PC-3 (cell line): ENCODE data around the gene SRPX2. TPM values are rescaled to one million over a fixed set of nuclear protein-coding genes. Genes with fewer than 3 reads are reported as not detected.

Source experiments
- ATAC-seq: fragments of 200-7000 bp; cut with Tn5 transposase; 2 replicates; pipeline ENCODE4 v1.9.1; 2020; ENCODE audit warnings: mild to moderate bottlenecking, moderate library complexity
- BruUV-seq: library from RNA; stranded (reverse); fragments of 400-500 nt; replicated peaks from 2 replicates; lab custom pipeline; 2021; lab: Mats Ljungman, UMichigan
- CTCF ChIA-PET: fragments of 300-600 bp; sonication (Branson Sonifier 250); formaldehyde crosslinking; loops from one replicate; lab custom pipeline; 2022; ENCODE audit warnings: antibody characterized with exemption; lab: Charles Lee
- POLR2A ChIA-PET: fragments of 300-600 bp; sonication (Branson Sonifier 250); formaldehyde crosslinking; loops from one replicate; lab custom pipeline; 2022; ENCODE audit warnings: antibody characterized with exemption; ENCODE audit not compliant: unreplicated experiment; lab: Charles Lee
- DNase-seq: peaks from one replicate; pipeline ENCODE4 v3.0.0-alpha.2; 2015
- H2AFZ ChIP-seq: fragments of 300-600 bp; sonication (generic); 2 replicates; pipeline ENCODE4 v1.6.0; 2016; ENCODE audit warnings: antibody characterized with exemption, low read length
- H3F3A ChIP-seq: fragments of 300-600 bp; sonication (generic); one replicate; pipeline ENCODE4 v1.6.0; 2017; ENCODE audit warnings: antibody characterized with exemption, low read length, control low read depth, mild to moderate bottlenecking; ENCODE audit not compliant: unreplicated experiment
- H3K27ac ChIP-seq: fragments of 300-600 bp; sonication (generic); 2 replicates; pipeline ENCODE4 v1.5.1; 2016; ENCODE audit warnings: mild to moderate bottlenecking, low read length
- H3K27me3 ChIP-seq: fragments of 300-600 bp; sonication (generic); 2 replicates; pipeline ENCODE4 v1.6.1; 2016; ENCODE audit warnings: low read length, mixed read lengths
- H3K36me3 ChIP-seq: fragments of 300-600 bp; sonication (generic); 2 replicates; pipeline ENCODE4 v1.6.1; 2016; ENCODE audit warnings: low read depth, mixed run types, low read length, mixed read lengths
- H3K4me1 ChIP-seq: fragments of 300-600 bp; sonication (generic); 2 replicates; pipeline ENCODE4 v1.5.1; 2016; ENCODE audit warnings: low read length; ENCODE audit not compliant: insufficient read depth
- H3K4me2 ChIP-seq: fragments of 300-600 bp; sonication (generic); 2 replicates; pipeline ENCODE4 v1.6.0; 2016; ENCODE audit warnings: low read length
- H3K4me3 ChIP-seq: fragments of 300-600 bp; sonication (generic); 2 replicates; pipeline ENCODE4 v1.5.1; 2016; ENCODE audit warnings: mild to moderate bottlenecking, low read length, mixed read lengths
- H3K79me2 ChIP-seq: fragments of 300-600 bp; sonication (generic); 2 replicates; pipeline ENCODE4 v1.6.1; 2017; ENCODE audit warnings: low read length, mixed read lengths
- H3K9ac ChIP-seq: fragments of 300-600 bp; sonication (generic); 2 replicates; pipeline ENCODE4 v1.6.0; 2016; ENCODE audit warnings: mild to moderate bottlenecking, low read length
- H3K9me2 ChIP-seq: fragments of 300-600 bp; sonication (generic); replicated peaks from 2 replicates; pipeline ENCODE4 v1.6.1; 2016; ENCODE audit warnings: mixed run types, low read length, mixed read lengths
- H3K9me3 ChIP-seq: fragments of 300-600 bp; sonication (generic); 2 replicates; pipeline ENCODE4 v1.6.1; 2016; ENCODE audit warnings: low read length, mixed read lengths
- H4K20me1 ChIP-seq: fragments of 300-600 bp; sonication (generic); 2 replicates; pipeline ENCODE4 v1.6.1; 2016; ENCODE audit warnings: low read length, mixed read lengths
- CTCF ChIP-seq: fragments of 300-600 bp; sonication (generic); conservative IDR thresholded peaks from 2 replicates; pipeline ENCODE4 v1.5.1; 2017; ENCODE audit warnings: antibody characterized with exemption, low read depth, mild to moderate bottlenecking, low read length
- EZH2 ChIP-seq: fragments of 300-600 bp; sonication (generic); IDR thresholded peaks from one replicate; pipeline ENCODE4 v1.6.1; 2017; ENCODE audit warnings: antibody characterized with exemption, mild to moderate bottlenecking, low read length; ENCODE audit not compliant: unreplicated experiment
- EZH2phosphoT487 ChIP-seq: fragments of 300-600 bp; sonication (generic); IDR thresholded peaks from 2 replicates; pipeline ENCODE4 v1.6.1; 2018; ENCODE audit warnings: mild to moderate bottlenecking, antibody characterized with exemption, low read length, borderline replicate concordance
- intact Hi-C: fragments of 100-400 bp; cut with micrococcal nuclease; formaldehyde crosslinking; loops from 2 replicates; pipeline ENCODE4 v1.9.0; 2023
- total RNA-seq: library from RNA; depleted of rRNA; stranded (reverse); fragments of >200 nt; gene quantifications from 2 replicates; pipeline ENCODE4 v1.2.3, GENCODE V29; 2014

SRPX2 gene
- total RNA-seq, 1 experiment from 2014 or later = 12.2 TPM

- Histone ChIP-seq H2AFZ (no peak overlapping the region), H3K36me3 (no peaks in the 10 kb centered on the region), H3K9me2 (no peaks in the 10 kb centered on the region), H3K4me3 (no peak overlapping the region), H3K27me3 (no peaks in the 10 kb centered on the region), H3K4me1 (peaks cover 20% of the 10 kb centered on the region), H3K79me2 (no peaks in the 10 kb centered on the region), H3K4me2 (peak overlapping the region; percentile 11; the same call in 1 of the 2 replicates), H3K9ac (no peak overlapping the region), H3K27ac (no peak overlapping the region), H3K9me3 (no peaks in the 10 kb centered on the region), H4K20me1 (no peaks in the 10 kb centered on the region), H3F3A (no peaks in the 10 kb centered on the region)
- ATAC-seq (no peak), DNase-seq (no peak)
- no peak for TF ChIP-seq EZH2phosphoT487
- TF ChIP-seq CTCF = no peak
- no peak for TF ChIP-seq EZH2
- intact Hi-C loops = no loop called here
- ChIA-PET CTCF (no interaction called here), POLR2A (no interaction called here)
- BruUV-seq = no TSS peak
These were observed 15.0 kb downstream of the SRPX2 start for GRCh38 chrX:100658941-100659381.

- no TSS peak for BruUV-seq
- H3K4me1 ChIP-seq = peaks cover 20% of the 10 kb centered on the region
- no peak for DNase-seq
- no peaks in the 10 kb centered on the region for H3K27me3 ChIP-seq
- H3K4me3 ChIP-seq = no peak overlapping the region
- TF ChIP-seq CTCF (no peak), EZH2phosphoT487 (no peak), EZH2 (no peak)
- no peaks in the 10 kb centered on the region for H3F3A ChIP-seq
- H3K9me2 ChIP-seq = no peaks in the 10 kb centered on the region
- ATAC-seq = no peak
- ChIA-PET CTCF (no interaction called here), POLR2A (no interaction called here)
- no peak overlapping the region for H3K4me2 ChIP-seq
- intact Hi-C loops = no loop called here
- H2AFZ ChIP-seq = no peak overlapping the region
- H3K27ac ChIP-seq = no peak overlapping the region
- no peaks in the 10 kb centered on the region for H3K79me2 ChIP-seq
- no peaks in the 10 kb centered on the region for H3K36me3 ChIP-seq
- no peaks in the 10 kb centered on the region for H4K20me1 ChIP-seq
- H3K9me3 ChIP-seq = no peaks in the 10 kb centered on the region
- no peak overlapping the region for H3K9ac ChIP-seq
These were observed 15.6 kb downstream of the SRPX2 start for GRCh38 chrX:100659431-100660137.

- ATAC-seq (no peak), DNase-seq (no peak)
- Histone ChIP-seq H3K9me3 (no peaks in the 10 kb centered on the region), H3K27me3 (no peaks in the 10 kb centered on the region), H3F3A (no peaks in the 10 kb centered on the region), H3K9me2 (no peaks in the 10 kb centered on the region), H3K4me1 (peaks cover 20% of the 10 kb centered on the region), H3K9ac (no peak overlapping the region), H3K79me2 (no peaks in the 10 kb centered on the region), H4K20me1 (no peaks in the 10 kb centered on the region), H3K27ac (no peak overlapping the region), H3K4me2 (no peak overlapping the region), H3K36me3 (no peaks in the 10 kb centered on the region), H2AFZ (no peak overlapping the region), H3K4me3 (no peak overlapping the region)
- intact Hi-C loops = loop anchor here (2.0 kb wide), 1 partner anchor 25 kb away; the partner anchor contains the start of gene TSPAN6
- CTCF ChIA-PET = no interaction called here
- no TSS peak for BruUV-seq
- POLR2A ChIA-PET = no interaction called here
- TF ChIP-seq CTCF (no peak), EZH2 (no peak), EZH2phosphoT487 (no peak)
These were observed 18.2 kb downstream of the SRPX2 start for GRCh38 chrX:100662170-100662569.
